GM18519 (cell line): ENCODE data around the gene PTPRD.

Experiments
- ATAC-seq: cut with Tn5 transposase; IDR thresholded peaks from one replicate; pipeline ENCODE4 v1.9.1; 2021; ENCODE audit warnings: mild to moderate bottlenecking, moderate library complexity; ENCODE audit not compliant: unreplicated experiment, low FRiP score

PTPRD gene

GRCh38 chr9:8825585-8826147 lies 1787.1 kb downstream of the PTPRD start:
- no peak for ATAC-seq

- ATAC-seq: no peak
Measured at GRCh38 chr9:8823131-8823895, 1789.5 kb downstream of the PTPRD start.

- no peak for ATAC-seq
Measured at GRCh38 chr9:8822667-8823025, 1790.2 kb downstream of the PTPRD start.

GRCh38 chr9:8821910-8822666 lies 1790.7 kb downstream of the PTPRD start:
- ATAC-seq: no peak

GRCh38 chr9:8817335-8817734 lies 1795.5 kb downstream of the PTPRD start:
- ATAC-seq: no peak

- ATAC-seq: no peak
Measured at GRCh38 chr9:8816361-8816760, 1796.4 kb downstream of the PTPRD start.

GRCh38 chr9:8815931-8816330 lies 1796.9 kb downstream of the PTPRD start:
- ATAC-seq: no peak

GRCh38 chr9:8815219-8815618 lies 1797.6 kb downstream of the PTPRD start:
- ATAC-seq: no peak

GRCh38 chr9:8812888-8813287 lies 1799.9 kb downstream of the PTPRD start:
- ATAC-seq: no peak

GRCh38 chr9:8809741-8810140 lies 1803.1 kb downstream of the PTPRD start:
- no peak for ATAC-seq

GRCh38 chr9:8806150-8806549 lies 1806.7 kb downstream of the PTPRD start:
- no peak for ATAC-seq

GRCh38 chr9:8804613-8805012 lies 1808.2 kb downstream of the PTPRD start:
- no peak for ATAC-seq

GRCh38 chr9:8802242-8802641 lies 1810.6 kb downstream of the PTPRD start:
- no peak for ATAC-seq

- ATAC-seq: no peak
Measured at GRCh38 chr9:8800196-8800595, 1812.6 kb downstream of the PTPRD start.

- no peak for ATAC-seq
Measured at GRCh38 chr9:8799615-8800014, 1813.2 kb downstream of the PTPRD start.

GRCh38 chr9:8799206-8799605 lies 1813.6 kb downstream of the PTPRD start:
- no peak for ATAC-seq

- ATAC-seq: no peak
Measured at GRCh38 chr9:8784838-8785237, 1828.0 kb downstream of the PTPRD start.

GRCh38 chr9:8783941-8784340 lies 1828.9 kb downstream of the PTPRD start:
- no peak for ATAC-seq

GRCh38 chr9:8782237-8782636 lies 1830.6 kb downstream of the PTPRD start:
- ATAC-seq: no peak

GRCh38 chr9:8781458-8781857 lies 1831.3 kb downstream of the PTPRD start:
- no peak for ATAC-seq

- ATAC-seq: no peak
Measured at GRCh38 chr9:8780386-8780785, 1832.4 kb downstream of the PTPRD start.

- no peak for ATAC-seq
Measured at GRCh38 chr9:8779478-8779877, 1833.3 kb downstream of the PTPRD start.
